ENCODE data around the gene DDX23.

DNA sequence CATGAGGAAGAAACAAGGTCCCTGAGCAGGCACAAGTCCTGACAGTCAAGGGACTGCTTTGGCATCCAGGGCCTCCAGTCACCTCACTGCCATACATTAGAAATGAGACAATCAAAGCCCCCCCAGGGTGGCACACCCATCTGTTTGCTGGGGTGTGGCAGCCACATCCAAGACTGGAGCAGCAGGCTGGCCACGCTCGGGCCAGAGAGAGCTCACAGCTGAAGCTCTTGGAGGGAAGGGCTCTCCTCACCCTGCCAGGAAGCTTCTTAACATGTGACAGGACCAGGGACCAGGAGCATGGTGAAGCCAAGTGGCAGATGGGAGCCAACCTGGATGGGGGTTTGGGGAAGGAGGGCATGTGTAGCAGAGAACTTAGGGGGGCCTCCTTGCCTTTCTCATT lies 23.7 kb downstream of the DDX23 start:
- no peak for TF ChIP-seq POLR2A (IDR thresholded peaks at IDR 0.05)
- TF ChIP-seq, protein P1, sequence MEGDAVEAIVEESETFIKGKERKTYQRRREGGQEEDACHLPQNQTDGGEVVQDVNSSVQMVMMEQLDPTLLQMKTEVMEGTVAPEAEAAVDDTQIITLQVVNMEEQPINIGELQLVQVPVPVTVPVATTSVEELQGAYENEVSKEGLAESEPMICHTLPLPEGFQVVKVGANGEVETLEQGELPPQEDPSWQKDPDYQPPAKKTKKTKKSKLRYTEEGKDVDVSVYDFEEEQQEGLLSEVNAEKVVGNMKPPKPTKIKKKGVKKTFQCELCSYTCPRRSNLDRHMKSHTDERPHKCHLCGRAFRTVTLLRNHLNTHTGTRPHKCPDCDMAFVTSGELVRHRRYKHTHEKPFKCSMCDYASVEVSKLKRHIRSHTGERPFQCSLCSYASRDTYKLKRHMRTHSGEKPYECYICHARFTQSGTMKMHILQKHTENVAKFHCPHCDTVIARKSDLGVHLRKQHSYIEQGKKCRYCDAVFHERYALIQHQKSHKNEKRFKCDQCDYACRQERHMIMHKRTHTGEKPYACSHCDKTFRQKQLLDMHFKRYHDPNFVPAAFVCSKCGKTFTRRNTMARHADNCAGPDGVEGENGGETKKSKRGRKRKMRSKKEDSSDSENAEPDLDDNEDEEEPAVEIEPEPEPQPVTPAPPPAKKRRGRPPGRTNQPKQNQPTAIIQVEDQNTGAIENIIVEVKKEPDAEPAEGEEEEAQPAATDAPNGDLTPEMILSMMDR (IDR thresholded peaks at IDR 0.05 in 8 of 11, conservative IDR thresholded peaks at IDR 0.05 in 3 of 11): no peak

Measured in spleen (tissue), 7 donors.